Measurements from ENCODE around the gene HDGF.

- TF ChIP-seq CTCF (conservative IDR thresholded peaks at IDR 0.05) (no peak), EZH2 (IDR thresholded peaks at IDR 0.05; ENCODE audit: low read depth) (no peak)
Measured at GRCh38 chr1:156709031-156709430, 42.4 kb downstream of the HDGF start.

All from PC-9 (cell line).